ENCODE measurements around the gene FN3K.
"Not testable (repeated sequence)": the region's sequence is repeated elsewhere in the genome, so short reads cannot be mapped to it uniquely, and the experiment has no call there.

The FN3K gene

GRCh38 chr17:82736511-82737185 lies 1.2 kb downstream of the FN3K start:
- DNase-seq (ENCODE audit: low read depth in 1 of 2, low spot score in 1 of 2): no peak

DNA sequence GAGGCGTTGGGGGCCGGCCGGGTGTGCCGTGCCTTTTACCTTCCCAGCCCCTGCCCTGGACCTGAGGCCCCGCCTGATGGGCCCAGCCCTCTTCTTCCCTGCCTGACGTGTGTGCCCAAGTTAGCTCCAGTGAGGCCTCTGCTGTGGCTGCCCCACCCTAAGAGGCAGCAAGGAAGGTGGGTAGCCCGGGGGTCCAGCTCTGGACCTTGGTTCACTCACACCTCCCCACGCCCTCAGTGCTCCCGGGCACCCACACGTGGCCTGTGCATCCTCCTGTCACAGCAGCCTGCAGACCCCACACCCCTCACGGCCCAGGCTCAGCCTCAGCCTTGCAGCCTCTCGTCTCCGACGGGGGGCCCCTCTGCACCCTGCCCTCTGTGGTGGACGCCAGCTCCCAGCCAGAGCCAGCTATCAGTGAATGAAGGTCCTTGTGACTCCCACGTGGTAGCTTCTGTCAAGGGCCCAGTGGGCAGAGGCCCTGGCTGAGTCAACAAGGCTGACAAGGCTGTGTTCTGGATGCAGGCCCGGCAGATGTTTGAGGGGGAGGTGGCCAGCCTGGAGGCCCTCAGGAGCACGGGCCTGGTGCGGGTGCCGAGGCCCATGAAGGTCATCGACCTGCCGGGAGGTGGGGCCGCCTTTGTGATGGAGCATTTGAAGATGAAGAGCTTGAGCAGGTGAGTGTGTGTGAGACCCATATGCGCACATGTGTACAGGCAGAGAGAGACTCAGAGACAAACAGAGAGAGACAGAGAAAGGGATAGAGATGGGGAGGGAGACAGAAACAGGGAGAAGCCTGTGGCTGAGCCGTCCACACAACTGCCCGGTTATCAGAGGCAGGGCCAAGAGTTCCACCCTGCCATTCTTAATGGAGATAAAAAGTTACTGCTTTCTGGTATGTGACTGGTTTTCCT lies 2.8 kb downstream of the FN3K start:
- no peak for DNase-seq (ENCODE audit: low read depth in 1 of 2, low spot score in 1 of 2)

- no peak for DNase-seq (ENCODE audit: low read depth in 1 of 2, low spot score in 1 of 2)
These were observed 5.7 kb downstream of the FN3K start for GRCh38 chr17:82740906-82741759.

GRCh38 chr17:82743344-82744219 lies 8.2 kb downstream of the FN3K start:
- no peak for DNase-seq (ENCODE audit: low read depth in 1 of 2, low spot score in 1 of 2)

- not testable (repeated sequence) for DNase-seq (ENCODE audit: low read depth in 1 of 2, low spot score in 1 of 2)
These were observed 9.3 kb downstream of the FN3K start for GRCh38 chr17:82744736-82745135.

GRCh38 chr17:82745524-82745923 lies 10.1 kb downstream of the FN3K start:
- no peak for DNase-seq (ENCODE audit: low read depth in 1 of 2, low spot score in 1 of 2)

DNA sequence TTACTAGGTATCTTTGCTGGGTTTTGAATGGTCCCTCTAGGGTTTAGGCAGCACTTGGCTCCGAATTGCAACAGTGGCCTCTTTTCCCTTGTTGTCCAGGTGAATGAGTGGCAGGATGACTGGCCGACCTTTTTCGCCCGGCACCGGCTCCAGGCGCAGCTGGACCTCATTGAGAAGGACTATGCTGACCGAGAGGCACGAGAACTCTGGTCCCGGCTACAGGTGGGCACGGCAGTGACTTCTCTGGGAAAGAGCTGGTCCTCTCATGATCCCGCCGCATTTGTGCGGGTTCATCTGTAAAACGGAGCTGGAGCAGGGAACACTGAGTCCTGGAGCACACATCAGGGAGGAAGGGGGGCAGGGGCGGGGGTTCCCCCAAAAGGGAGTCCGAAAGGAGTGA lies 13.3 kb downstream of the FN3K start:
- DNase-seq (ENCODE audit: low read depth in 1 of 2, low spot score in 1 of 2): no peak

DNA sequence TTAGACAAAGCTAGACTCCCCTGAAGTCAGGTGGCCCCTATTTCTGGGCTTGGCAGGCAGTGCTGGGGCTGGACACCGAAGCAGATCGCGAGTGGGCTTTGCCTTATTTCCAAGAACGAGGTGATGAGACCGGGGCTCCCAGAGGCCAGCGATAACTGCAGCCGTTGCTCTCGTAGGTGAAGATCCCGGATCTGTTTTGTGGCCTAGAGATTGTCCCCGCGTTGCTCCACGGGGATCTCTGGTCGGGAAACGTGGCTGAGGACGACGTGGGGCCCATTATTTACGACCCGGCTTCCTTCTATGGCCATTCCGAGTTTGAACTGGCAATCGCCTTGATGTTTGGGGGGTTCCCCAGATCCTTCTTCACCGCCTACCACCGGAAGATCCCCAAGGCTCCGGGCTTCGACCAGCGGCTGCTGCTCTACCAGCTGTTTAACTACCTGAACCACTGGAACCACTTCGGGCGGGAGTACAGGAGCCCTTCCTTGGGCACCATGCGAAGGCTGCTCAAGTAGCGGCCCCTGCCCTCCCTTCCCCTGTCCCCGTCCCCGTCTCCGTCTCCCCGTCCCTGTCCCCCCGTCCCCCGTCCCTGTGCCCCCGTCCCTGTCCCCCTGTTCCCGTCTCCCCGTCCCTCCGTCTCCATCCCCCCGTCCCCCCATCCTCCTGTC lies 15.0 kb downstream of the FN3K start:
- no peak for DNase-seq (ENCODE audit: low read depth in 1 of 2, low spot score in 1 of 2)

GRCh38 chr17:82751171-82751570 lies 15.8 kb downstream of the FN3K start:
- DNase-seq (ENCODE audit: low read depth in 1 of 2, low spot score in 1 of 2): no peak

GRCh38 chr17:82751571-82752370 lies 16.4 kb downstream of the FN3K start, which contains the start of gene TBCD:
TBCD (plus strand) TSS chr17:82752065; CDS start chr17:82752194, 129 bp downstream.
- peak; percentile 76 to 85 for DNase-seq (ENCODE audit: low read depth in 1 of 2, low spot score in 1 of 2)

DNA sequence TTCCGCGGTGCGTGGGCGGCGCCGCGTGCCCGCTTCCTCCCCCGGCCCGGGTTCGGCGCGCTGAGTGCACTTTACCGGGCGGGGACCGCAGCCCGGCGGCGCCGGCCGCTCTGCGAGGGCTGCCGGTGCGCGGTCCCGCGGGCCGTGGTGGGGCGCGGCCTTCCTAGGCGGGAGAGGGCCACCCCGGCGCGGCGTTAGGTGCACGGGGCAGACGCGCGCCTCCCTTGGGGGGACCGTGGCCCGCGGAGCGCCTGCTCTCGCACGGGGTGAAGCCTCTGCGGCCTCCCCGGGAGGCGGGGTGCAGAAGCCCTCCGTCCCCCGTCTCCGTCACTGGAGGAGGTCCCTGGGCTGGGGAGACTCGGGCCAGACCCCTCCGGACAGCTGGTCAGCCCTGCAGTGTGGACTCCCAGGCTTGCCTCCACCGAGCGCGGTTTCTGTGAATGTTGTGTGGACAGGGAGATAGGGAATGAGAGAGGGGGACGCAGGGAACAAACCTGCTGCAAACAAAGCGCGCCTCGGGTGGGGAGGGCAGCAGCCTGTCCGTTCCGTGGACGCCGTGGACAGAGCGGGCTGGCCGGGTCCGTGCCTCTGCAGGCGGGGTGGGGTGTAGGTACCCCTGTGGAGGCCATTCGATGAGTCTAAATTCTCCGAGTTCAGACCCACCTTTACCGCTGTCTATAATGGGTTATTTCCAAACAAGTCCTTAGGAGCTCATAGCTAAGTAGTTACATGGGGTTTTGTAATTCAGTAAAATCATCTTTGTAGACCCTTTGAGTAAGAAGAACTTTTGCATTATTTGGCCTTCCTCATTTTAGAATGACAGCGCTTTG lies 17.2 kb downstream of the FN3K start:
- no peak for DNase-seq (ENCODE audit: low read depth in 1 of 2, low spot score in 1 of 2)

- no peak for DNase-seq (ENCODE audit: low read depth in 1 of 2, low spot score in 1 of 2)
These were observed 17.7 kb downstream of the FN3K start for GRCh38 chr17:82753201-82753464.

DNA sequence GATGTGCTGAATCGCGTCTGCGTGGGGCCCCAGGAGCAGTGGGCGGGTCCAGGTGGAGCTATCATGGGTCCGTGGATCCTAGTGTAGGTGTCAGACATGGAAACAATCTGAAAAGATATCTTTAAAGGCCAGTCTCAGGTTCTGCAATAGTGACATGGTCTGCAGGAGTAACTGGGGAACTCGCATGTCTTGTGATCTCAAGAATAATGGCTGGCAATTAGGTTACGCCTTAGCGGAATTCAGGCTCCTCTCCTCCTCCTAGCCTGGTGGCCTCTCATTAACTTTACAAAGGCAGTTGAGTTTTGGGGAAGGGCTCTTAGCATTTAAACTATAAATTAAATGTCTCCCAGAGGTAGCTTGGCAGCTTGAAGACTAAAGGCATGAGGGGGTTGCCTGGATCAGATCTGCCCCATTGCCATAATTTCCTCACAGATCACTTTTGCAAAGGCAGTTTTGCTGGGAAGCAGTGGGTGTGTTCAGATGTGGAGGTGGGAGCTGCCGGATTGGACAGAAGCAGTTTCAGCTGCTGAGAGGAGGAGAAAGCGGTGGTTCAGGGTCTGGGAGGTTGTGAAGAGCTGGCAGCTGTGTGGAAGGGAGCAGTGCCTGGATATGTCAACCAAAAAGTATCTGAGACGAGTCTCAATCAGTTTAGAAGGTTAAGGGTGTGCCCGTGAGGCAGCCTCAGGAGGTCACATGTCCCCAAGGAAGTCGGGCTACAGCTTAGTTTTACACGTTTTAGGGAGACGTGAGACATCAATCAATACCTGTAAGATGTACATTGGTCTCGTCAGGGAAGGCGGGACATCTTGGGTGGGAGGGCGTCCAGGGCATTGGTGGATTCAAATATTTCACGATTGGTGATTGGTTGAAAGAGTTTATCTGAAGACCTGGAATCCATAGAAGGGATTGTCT lies 19.1 kb downstream of the FN3K start:
- no peak for DNase-seq (ENCODE audit: low read depth in 1 of 2, low spot score in 1 of 2)

DNA sequence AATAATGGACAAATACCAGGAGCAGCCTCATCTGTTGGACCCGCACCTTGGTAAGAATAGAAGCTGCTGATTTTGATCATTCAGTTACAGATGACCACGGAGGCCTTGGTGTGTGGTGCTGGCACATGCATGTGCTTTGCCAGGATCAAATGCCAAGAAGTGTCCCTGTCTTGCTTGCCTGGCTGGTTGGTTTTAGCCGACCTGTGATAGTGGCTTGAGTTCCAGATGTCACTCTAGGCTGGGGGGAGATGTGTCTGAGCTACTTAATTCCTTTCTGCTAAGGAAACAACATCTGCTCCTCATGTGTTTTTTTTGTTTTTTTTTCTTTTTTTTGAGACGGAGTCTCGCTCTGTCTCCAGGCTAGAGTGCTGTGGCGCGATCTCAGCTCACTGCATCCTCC lies 20.8 kb downstream of the FN3K start:
- no peak for DNase-seq (ENCODE audit: low read depth in 1 of 2, low spot score in 1 of 2)

GRCh38 chr17:82765371-82765770 lies 30.0 kb downstream of the FN3K start:
- DNase-seq (ENCODE audit: low read depth in 1 of 2, low spot score in 1 of 2): no peak

GRCh38 chr17:82767041-82767754 lies 31.8 kb downstream of the FN3K start:
- DNase-seq (ENCODE audit: low read depth in 1 of 2, low spot score in 1 of 2): peak in 1 of 2 donors; percentile 36

DNA sequence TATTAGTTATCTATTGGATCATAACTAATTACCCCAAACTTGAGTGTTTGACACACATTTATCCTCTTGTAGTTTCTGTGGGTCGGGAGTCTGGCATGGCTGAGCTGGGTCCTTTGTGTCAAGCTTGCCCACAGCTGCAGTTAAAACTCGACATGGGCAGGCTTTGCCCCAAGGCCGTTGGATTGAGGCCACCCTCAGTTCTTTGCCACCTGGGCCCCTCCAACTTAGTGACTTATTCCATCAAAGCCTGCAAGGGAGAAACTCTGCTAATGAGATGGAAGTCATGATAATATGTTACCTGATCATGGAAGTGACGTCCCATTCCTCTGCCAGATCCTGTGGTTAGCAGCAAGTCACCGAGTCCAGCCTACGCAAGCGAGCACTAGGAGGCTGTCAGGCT lies 33.6 kb downstream of the FN3K start:
- DNase-seq (ENCODE audit: low read depth in 1 of 2, low spot score in 1 of 2): no peak
